PFSK-1 (cell line): ENCODE measurements around the gene PGBD5.

Source experiments
- POLR2AphosphoS5 ChIP-seq: IDR thresholded peaks from 2 replicates; pipeline ENCODE4 v1.6.1; 2012; ENCODE audit warnings: low read depth, mild to moderate bottlenecking, control low read depth, low read length, moderate library complexity
- REST ChIP-seq, 2 experiments: IDR thresholded peaks; 2 replicates each; pipeline versions ENCODE4 v1.6.1 to v1.8.0; 2011 to 2012; ENCODE audit warnings: low read depth in 2 of 2, low read length in 2 of 2, control low read depth in 1 of 2, inconsistent platforms in 1 of 2, mild to moderate bottlenecking in 1 of 2, moderate library complexity in 1 of 2; ENCODE audit not compliant: insufficient read depth in 1 of 2
- SIN3A ChIP-seq: IDR thresholded peaks from 2 replicates; pipeline ENCODE4 v1.6.1; 2012; ENCODE audit warnings: mild to moderate bottlenecking, low read length, moderate library complexity, borderline replicate concordance; ENCODE audit not compliant: insufficient read depth

- TF ChIP-seq SIN3A (no peak), POLR2AphosphoS5 (no peak), REST (IDR thresholded peaks at IDR 0.05; ENCODE audit: insufficient read depth in 1 of 2, low read depth in 2 of 2, low read length in 2 of 2) (no peak)
Measured at GRCh38 chr1:230371923-230372703, 54.0 kb downstream of the PGBD5 start.
